ENCODE results near the gene CELSR3.

GRCh38 chr3:48662753-48663488 is at the start of gene CELSR3:
- TF ChIP-seq TAF1 (IDR thresholded peaks at IDR 0.05; ENCODE audit: borderline replicate concordance, insufficient read depth, low read length), result no peak
- no peak for TF ChIP-seq SIN3A (IDR thresholded peaks at IDR 0.05; ENCODE audit: borderline replicate concordance, insufficient read depth, low read length)
- TF ChIP-seq POLR2AphosphoS5 (IDR thresholded peaks at IDR 0.05; ENCODE audit: low read depth, low read length), result no peak
- TF ChIP-seq REST (IDR thresholded peaks at IDR 0.05; ENCODE audit: insufficient read depth in 1 of 2, low read depth in 2 of 2, low read length in 2 of 2), result peak; percentile 68 to 70; a peak in 3 of 4 replicates
- no peak for TF ChIP-seq FOXP2 (optimal IDR thresholded peaks at IDR 0.05; ENCODE audit: borderline replicate concordance, extremely low read depth, extremely low read length, insufficient read depth)

Data from PFSK-1 (cell line).